DMS 273 (cell line): Measurements from ENCODE around the gene ST6GALNAC3.
A peak's percentile ranks its signal among the peaks of the same experiment; 100 is the strongest.

ENCODE experiments used
- DNase-seq: peaks from one replicate; lab custom pipeline; 2025; ENCODE audit not compliant: unreplicated experiment; lab: John Stamatoyannopoulos, UW

The ST6GALNAC3 gene

GRCh38 chr1:76279101-76279748 is 204.7 kb downstream of the ST6GALNAC3 start:
- DNase-seq = peak; percentile 62

GRCh38 chr1:76281306-76281705 is 206.8 kb downstream of the ST6GALNAC3 start:
- DNase-seq = peak; percentile 93

GRCh38 chr1:76284842-76285241 is 210.3 kb downstream of the ST6GALNAC3 start:
- DNase-seq = no peak

- peak; percentile 18 for DNase-seq
Measured at GRCh38 chr1:76285578-76286135, 211.1 kb downstream of the ST6GALNAC3 start.

GRCh38 chr1:76287917-76288316 is 213.4 kb downstream of the ST6GALNAC3 start:
- no peak for DNase-seq

GRCh38 chr1:76288758-76289483 is 214.4 kb downstream of the ST6GALNAC3 start:
- DNase-seq = no peak

- DNase-seq = no peak
Measured at GRCh38 chr1:76289692-76290091, 215.1 kb downstream of the ST6GALNAC3 start.

GRCh38 chr1:76290271-76290670 is 215.7 kb downstream of the ST6GALNAC3 start:
- no peak for DNase-seq

- no peak for DNase-seq
Measured at GRCh38 chr1:76291191-76291590, 216.6 kb downstream of the ST6GALNAC3 start.

- no peak for DNase-seq
Measured at GRCh38 chr1:76291737-76292136, 217.2 kb downstream of the ST6GALNAC3 start.

GRCh38 chr1:76292418-76293184 is 218.1 kb downstream of the ST6GALNAC3 start:
- DNase-seq = no peak

- no peak for DNase-seq
Measured at GRCh38 chr1:76293831-76294230, 219.3 kb downstream of the ST6GALNAC3 start.

GRCh38 chr1:76294482-76295194 is 220.1 kb downstream of the ST6GALNAC3 start:
- no peak for DNase-seq

GRCh38 chr1:76298399-76298798 is 223.9 kb downstream of the ST6GALNAC3 start:
- DNase-seq = no peak

GRCh38 chr1:76299036-76299435 is 224.5 kb downstream of the ST6GALNAC3 start:
- no peak for DNase-seq

- no peak for DNase-seq
Measured at GRCh38 chr1:76300556-76300955, 226.0 kb downstream of the ST6GALNAC3 start.

GRCh38 chr1:76302711-76303339 is 228.3 kb downstream of the ST6GALNAC3 start:
- no peak for DNase-seq

GRCh38 chr1:76303340-76303717 is 228.8 kb downstream of the ST6GALNAC3 start:
- no peak for DNase-seq

GRCh38 chr1:76313304-76313703 is 238.8 kb downstream of the ST6GALNAC3 start:
- no peak for DNase-seq

- DNase-seq = no peak
Measured at GRCh38 chr1:76314730-76315129, 240.2 kb downstream of the ST6GALNAC3 start.
